Immature natural killer cell (primary cell): ENCODE results near the gene CACNA2D1. TPM values are rescaled to one million over a fixed set of nuclear protein-coding genes. Genes with fewer than 3 reads are reported as not detected.
"Not testable (repeated sequence)": the region's sequence is repeated elsewhere in the genome, so short reads cannot be mapped to it uniquely, and the experiment has no call there.

Source experiments
- DNase-seq, 3 donors: peaks; one replicate each; pipeline ENCODE4 v3.0.0; 2022; ENCODE audit warnings: mixed read lengths in 1 of 3
- H3K27ac Mint-ChIP-seq, 6 donors: one replicate each; pipeline ENCODE4 v1.8.0; 2020; ENCODE audit warnings: mixed read lengths in 6 of 6, mild to moderate bottlenecking in 5 of 6, inconsistent platforms in 4 of 6, moderate library complexity in 3 of 6
- H3K27me3 Mint-ChIP-seq, 3 donors: one replicate each; pipeline ENCODE4 v1.8.0; 2020 to 2021; ENCODE audit warnings: low read depth in 3 of 3, mild to moderate bottlenecking in 3 of 3, mixed read lengths in 3 of 3, moderate library complexity in 3 of 3, inconsistent platforms in 1 of 3
- H3K36me3 Mint-ChIP-seq, 3 donors: one replicate each; pipeline ENCODE4 v1.8.0; 2020; ENCODE audit warnings: mixed read lengths in 3 of 3, inconsistent platforms in 2 of 3, mild to moderate bottlenecking in 2 of 3
- H3K4me1 Mint-ChIP-seq, 2 donors: one replicate each; pipeline ENCODE4 v1.8.0; 2020; ENCODE audit warnings: inconsistent platforms in 2 of 2, mild to moderate bottlenecking in 2 of 2, mixed read lengths in 2 of 2, moderate library complexity in 1 of 2
- H3K4me3 Mint-ChIP-seq, 5 donors: one replicate each; pipeline ENCODE4 v1.8.0; 2020; ENCODE audit warnings: mild to moderate bottlenecking in 5 of 5, mixed read lengths in 5 of 5, inconsistent platforms in 3 of 5, moderate library complexity in 3 of 5
- H3K9me3 Mint-ChIP-seq, 6 donors: one replicate each; pipeline ENCODE4 v1.8.0; 2020; ENCODE audit warnings: mild to moderate bottlenecking in 6 of 6, mixed read lengths in 6 of 6, inconsistent platforms in 4 of 6, moderate library complexity in 3 of 6
- polyA plus RNA-seq, 3 donors: library from polyadenylated mRNA; unstranded; fragments of 300-500 nt; fragmentation: Illumina TruSeq; gene quantifications; one replicate each; pipeline ENCODE4 v1.2.3, GENCODE V29; 2021

The CACNA2D1 gene
- polyA plus RNA-seq, 3 donors from 2014 or later, result not detected

DNA sequence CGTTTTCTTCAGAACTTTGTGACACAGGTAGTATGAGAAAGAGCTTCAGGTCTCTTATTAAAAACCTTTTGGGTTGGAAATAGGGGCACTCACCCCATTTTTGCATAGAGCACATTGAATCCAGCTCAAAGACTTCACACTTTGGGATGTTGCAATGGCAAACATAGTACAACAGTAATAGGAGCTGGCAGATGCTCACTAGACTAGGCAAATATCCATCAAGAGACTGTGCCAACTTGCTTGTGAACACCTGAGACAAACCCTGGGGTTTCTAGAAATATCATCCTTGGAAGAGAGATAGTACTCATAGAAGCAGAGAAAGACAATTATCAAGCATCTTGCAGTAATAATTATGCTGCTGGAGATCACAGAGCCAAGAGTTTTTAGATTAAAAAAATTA lies 280.0 kb downstream of the CACNA2D1 start:
- H3K36me3 Mint-ChIP-seq, result no peaks in the 10 kb centered on the region
- H3K9me3 Mint-ChIP-seq, result peaks cover 0 to 30% (median 4%) of the 10 kb centered on the region in 6 donors
- no peak overlapping the region for H3K27ac Mint-ChIP-seq
- no peak overlapping the region for H3K4me3 Mint-ChIP-seq
- H3K4me1 Mint-ChIP-seq, result no peaks in the 10 kb centered on the region
- no peaks in the 10 kb centered on the region for H3K27me3 Mint-ChIP-seq
- DNase-seq, result no peak

- DNase-seq, result no peak
- H3K36me3 Mint-ChIP-seq, result no peaks in the 10 kb centered on the region
- peaks cover 2 to 30% (median 4%) of the 10 kb centered on the region in 6 donors for H3K9me3 Mint-ChIP-seq
- H3K27me3 Mint-ChIP-seq, result no peaks in the 10 kb centered on the region
- no peak overlapping the region for H3K27ac Mint-ChIP-seq
- H3K4me1 Mint-ChIP-seq, result no peaks in the 10 kb centered on the region
- no peak overlapping the region for H3K4me3 Mint-ChIP-seq
Observed at GRCh38 chr7:82162289-82162688, 281.3 kb downstream of the CACNA2D1 start.

GRCh38 chr7:82158327-82158726 lies 285.2 kb downstream of the CACNA2D1 start:
- H3K27me3 Mint-ChIP-seq, result peaks cover 0 to 2% (median 0%) of the 10 kb centered on the region in 3 donors
- H3K4me1 Mint-ChIP-seq, result no peaks in the 10 kb centered on the region
- DNase-seq, result no peak
- no peaks in the 10 kb centered on the region for H3K36me3 Mint-ChIP-seq
- peaks cover 2 to 24% (median 3%) of the 10 kb centered on the region in 6 donors for H3K9me3 Mint-ChIP-seq
- H3K4me3 Mint-ChIP-seq, result no peak overlapping the region
- no peak overlapping the region for H3K27ac Mint-ChIP-seq

DNA sequence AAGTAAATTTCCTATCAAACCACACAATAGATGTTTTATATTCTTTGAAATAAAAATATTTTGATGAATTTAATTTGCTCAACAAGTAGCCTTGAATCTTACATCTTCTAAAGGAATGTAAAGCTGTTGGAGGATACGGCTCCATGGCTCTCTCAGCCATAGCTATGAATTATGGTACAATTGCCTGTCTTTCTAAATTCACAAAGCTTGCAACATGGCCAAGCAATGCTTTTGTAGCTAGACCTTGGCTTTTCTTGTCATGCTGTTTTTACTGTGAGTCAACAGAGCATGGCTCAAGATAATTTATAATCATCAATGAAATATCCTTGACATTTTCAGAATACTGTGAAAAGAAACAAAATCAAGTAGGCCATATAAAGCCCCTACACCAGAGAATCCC lies 286.7 kb downstream of the CACNA2D1 start:
- Mint-ChIP-seq H3K36me3 (no peaks in the 10 kb centered on the region), H3K9me3 (peaks cover 0 to 16% (median 2%) of the 10 kb centered on the region in 6 donors), H3K27ac (no peak overlapping the region), H3K4me1 (no peaks in the 10 kb centered on the region), H3K4me3 (no peak overlapping the region), H3K27me3 (peaks cover 0 to 2% (median 0%) of the 10 kb centered on the region in 3 donors)
- no peak for DNase-seq

DNA sequence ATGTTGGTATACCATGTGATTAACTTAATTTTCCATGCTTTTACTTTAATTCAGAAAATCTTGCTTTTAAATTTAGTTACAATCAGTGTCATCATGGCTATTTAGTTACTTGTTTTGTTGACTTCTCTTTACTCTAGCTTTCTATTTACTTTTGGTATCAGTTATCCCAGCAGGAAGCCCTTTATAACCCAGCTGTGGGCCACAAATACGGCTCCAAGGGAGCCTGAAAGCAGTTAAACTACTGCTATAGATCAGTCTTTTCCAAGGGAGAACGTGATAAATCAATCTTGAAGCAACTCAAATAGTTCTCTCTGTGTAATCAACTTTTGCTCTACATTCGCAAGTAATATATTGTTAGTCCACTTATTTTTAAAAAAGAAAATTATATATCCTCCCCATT lies 287.4 kb downstream of the CACNA2D1 start:
- no peak overlapping the region for H3K27ac Mint-ChIP-seq
- no peaks in the 10 kb centered on the region for H3K4me1 Mint-ChIP-seq
- no peaks in the 10 kb centered on the region for H3K36me3 Mint-ChIP-seq

GRCh38 chr7:82154728-82155127 lies 288.8 kb downstream of the CACNA2D1 start:
- no peak overlapping the region for H3K27ac Mint-ChIP-seq
- H3K36me3 Mint-ChIP-seq, result no peaks in the 10 kb centered on the region
- peaks cover 0 to 2% (median 0%) of the 10 kb centered on the region in 3 donors for H3K27me3 Mint-ChIP-seq
- no peaks in the 10 kb centered on the region for H3K4me1 Mint-ChIP-seq
- no peak for DNase-seq
- peaks cover 0 to 6% (median under 1%) of the 10 kb centered on the region in 6 donors for H3K9me3 Mint-ChIP-seq
- H3K4me3 Mint-ChIP-seq, result no peak overlapping the region

More for the DNA sequence above, 287.4 kb downstream of the CACNA2D1 start:
- DNase-seq, result no peak
- Mint-ChIP-seq H3K4me3 (no peak overlapping the region), H3K9me3 (peaks cover 0 to 9% (median 1%) of the 10 kb centered on the region in 6 donors), H3K27me3 (peaks cover 0 to 2% (median 0%) of the 10 kb centered on the region in 3 donors)

GRCh38 chr7:82153776-82154175 lies 289.8 kb downstream of the CACNA2D1 start:
- Mint-ChIP-seq H3K27ac (no peak overlapping the region), H3K9me3 (peaks cover 0 to 11% (median under 1%) of the 10 kb centered on the region in 6 donors), H3K4me3 (no peak overlapping the region), H3K27me3 (peaks cover 0 to 2% (median 0%) of the 10 kb centered on the region in 3 donors), H3K36me3 (no peaks in the 10 kb centered on the region), H3K4me1 (no peaks in the 10 kb centered on the region)
- no peak for DNase-seq

- no peak overlapping the region for H3K4me3 Mint-ChIP-seq
- peaks cover 0 to 16% (median 2%) of the 10 kb centered on the region in 6 donors for H3K9me3 Mint-ChIP-seq
- DNase-seq, result no peak
- H3K27ac Mint-ChIP-seq, result no peak overlapping the region
- H3K27me3 Mint-ChIP-seq, result peaks cover 0 to 2% (median 0%) of the 10 kb centered on the region in 3 donors
- no peaks in the 10 kb centered on the region for H3K4me1 Mint-ChIP-seq
- H3K36me3 Mint-ChIP-seq, result no peaks in the 10 kb centered on the region
Observed at GRCh38 chr7:82152858-82153257, 290.7 kb downstream of the CACNA2D1 start.

DNA sequence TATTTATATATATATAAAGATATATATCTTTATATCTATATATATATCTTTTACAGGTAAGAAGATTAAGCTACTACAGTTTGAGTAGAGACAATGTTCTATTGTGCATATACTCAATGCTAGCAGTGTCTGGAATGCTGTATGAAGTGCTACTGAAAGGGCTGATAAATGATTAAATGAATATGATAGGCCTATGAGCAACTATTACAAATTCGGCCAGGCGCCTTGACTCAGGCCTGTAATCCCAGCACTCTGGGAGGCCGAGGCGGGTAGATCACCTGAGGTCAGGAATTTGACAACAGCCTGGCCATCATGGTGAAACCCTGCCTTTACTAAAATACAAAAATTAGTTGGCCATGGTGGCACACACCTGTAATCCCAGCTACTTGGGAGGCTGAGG lies 297.1 kb downstream of the CACNA2D1 start:
- DNase-seq, result no peak
- H3K4me3 Mint-ChIP-seq, result no peak overlapping the region
- no peaks in the 10 kb centered on the region for H3K27me3 Mint-ChIP-seq
- no peak overlapping the region for H3K27ac Mint-ChIP-seq
- H3K36me3 Mint-ChIP-seq, result no peaks in the 10 kb centered on the region
- H3K4me1 Mint-ChIP-seq, result no peaks in the 10 kb centered on the region
- peaks cover 0 to 30% (median 5%) of the 10 kb centered on the region in 6 donors for H3K9me3 Mint-ChIP-seq

DNA sequence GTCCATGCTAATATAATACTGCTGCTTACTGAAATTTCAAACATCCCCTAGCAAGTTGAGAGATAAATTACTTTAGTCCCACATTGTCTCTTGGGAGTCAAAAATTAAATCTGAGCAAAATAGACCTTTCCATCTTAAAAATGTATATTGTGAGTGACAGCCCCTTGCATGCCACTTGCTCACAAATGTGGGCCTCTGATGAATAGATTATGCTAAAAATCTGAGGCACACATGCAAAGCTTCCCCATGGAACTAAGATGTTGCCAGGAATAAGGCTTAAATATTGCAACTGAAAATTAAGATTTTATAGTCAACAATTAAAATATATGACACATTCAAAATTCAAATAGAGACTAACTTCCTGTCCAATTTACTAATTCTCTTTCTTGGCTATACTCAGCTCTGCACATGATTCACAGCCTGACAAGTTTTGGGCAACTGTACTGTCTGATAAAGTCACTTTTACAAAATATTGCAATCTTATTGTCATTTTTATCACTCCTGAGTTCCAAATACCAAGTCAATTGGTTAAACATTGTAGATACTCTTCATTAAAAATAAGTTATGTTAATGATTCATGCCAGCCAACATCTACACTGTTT lies 301.2 kb downstream of the CACNA2D1 start:
- no peak for DNase-seq
- no peaks in the 10 kb centered on the region for H3K36me3 Mint-ChIP-seq
- no peaks in the 10 kb centered on the region for H3K27me3 Mint-ChIP-seq
- no peak overlapping the region for H3K4me3 Mint-ChIP-seq
- H3K27ac Mint-ChIP-seq, result no peak overlapping the region
- H3K9me3 Mint-ChIP-seq, result peaks cover 0 to 24% (median 3%) of the 10 kb centered on the region in 6 donors
- no peaks in the 10 kb centered on the region for H3K4me1 Mint-ChIP-seq

DNA sequence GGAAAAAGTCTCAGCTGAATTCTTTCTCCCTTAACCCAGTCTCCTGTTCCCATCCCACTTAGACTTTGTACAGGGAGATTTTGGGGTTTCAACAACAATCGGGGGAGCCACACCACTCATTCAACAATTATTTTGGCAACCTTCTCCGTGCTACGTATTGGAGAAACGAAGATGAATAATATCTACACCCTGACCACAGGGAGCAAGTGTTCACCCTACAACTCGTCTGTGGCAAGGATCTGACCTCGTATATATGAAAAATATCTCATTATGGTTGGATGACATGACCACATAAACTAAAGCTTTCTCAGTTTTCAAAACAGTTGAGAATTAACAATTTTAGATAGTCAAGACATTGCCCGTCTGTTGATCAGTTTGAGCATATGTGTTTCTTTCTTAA lies 302.1 kb downstream of the CACNA2D1 start:
- Mint-ChIP-seq H3K36me3 (no peaks in the 10 kb centered on the region), H3K4me3 (no peak overlapping the region), H3K27me3 (no peaks in the 10 kb centered on the region), H3K27ac (no peak overlapping the region), H3K9me3 (peaks cover 0 to 24% (median 3%) of the 10 kb centered on the region in 6 donors), H3K4me1 (no peaks in the 10 kb centered on the region)
- no peak for DNase-seq

- not testable (repeated sequence) for H3K4me1 Mint-ChIP-seq, H3K4me3 Mint-ChIP-seq, H3K27me3 Mint-ChIP-seq, H3K36me3 Mint-ChIP-seq, H3K27ac Mint-ChIP-seq, DNase-seq
- H3K9me3 Mint-ChIP-seq, result peaks cover 0 to 30% (median 3%) of the 10 kb centered on the region in 6 donors
Observed at GRCh38 chr7:82140608-82141007, 303.0 kb downstream of the CACNA2D1 start.

GRCh38 chr7:82131215-82131614 lies 312.4 kb downstream of the CACNA2D1 start:
- no peak overlapping the region for H3K27ac Mint-ChIP-seq
- H3K4me3 Mint-ChIP-seq, result no peak overlapping the region
- H3K36me3 Mint-ChIP-seq, result no peaks in the 10 kb centered on the region
- H3K27me3 Mint-ChIP-seq, result peaks cover 0 to 1% (median 0%) of the 10 kb centered on the region in 3 donors
- H3K4me1 Mint-ChIP-seq, result no peaks in the 10 kb centered on the region
- DNase-seq, result no peak
- H3K9me3 Mint-ChIP-seq, result peaks cover 0 to 24% (median 4%) of the 10 kb centered on the region in 6 donors

- Mint-ChIP-seq H3K4me1 (no peaks in the 10 kb centered on the region), H3K36me3 (no peaks in the 10 kb centered on the region), H3K4me3 (no peak overlapping the region), H3K27me3 (peaks cover 0 to 1% (median 0%) of the 10 kb centered on the region in 3 donors), H3K9me3 (peaks cover 2 to 39% (median 8%) of the 10 kb centered on the region in 6 donors), H3K27ac (no peak overlapping the region)
- DNase-seq, result no peak
Observed at GRCh38 chr7:82129091-82129490, 314.5 kb downstream of the CACNA2D1 start.

DNA sequence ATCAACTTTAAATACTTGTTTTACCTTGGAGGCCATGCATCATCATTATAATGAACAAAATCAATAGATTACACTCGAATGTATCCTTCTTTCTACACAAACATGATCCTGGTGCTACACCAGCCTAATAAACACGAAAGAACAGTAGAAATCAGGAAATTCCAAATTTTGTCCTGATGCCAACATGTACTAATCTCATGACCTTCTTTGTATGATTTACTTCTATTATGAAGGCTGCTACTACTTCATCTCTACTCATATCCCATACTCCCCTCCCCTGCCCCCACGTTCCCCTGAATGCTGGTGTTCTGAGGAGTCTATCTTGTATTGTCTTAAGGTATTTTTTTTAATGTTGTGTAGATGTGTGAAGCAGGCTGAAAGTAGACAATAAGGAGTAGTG lies 315.0 kb downstream of the CACNA2D1 start:
- Mint-ChIP-seq H3K4me3 (no peak overlapping the region), H3K27ac (no peak overlapping the region), H3K27me3 (peaks cover 0 to 1% (median 0%) of the 10 kb centered on the region in 3 donors), H3K9me3 (peaks cover 3 to 39% (median 8%) of the 10 kb centered on the region in 6 donors), H3K36me3 (no peaks in the 10 kb centered on the region), H3K4me1 (no peaks in the 10 kb centered on the region)
- no peak for DNase-seq
